ENCODE results near the gene ACOD1.

ACOD1 gene

GRCh38 chr13:76965759-76966421 is 17.6 kb downstream of the ACOD1 start:
- H3K4me3 ChIP-seq (ENCODE audit: low read depth, low read length) = no peak overlapping the region
- TF ChIP-seq, protein P1, sequence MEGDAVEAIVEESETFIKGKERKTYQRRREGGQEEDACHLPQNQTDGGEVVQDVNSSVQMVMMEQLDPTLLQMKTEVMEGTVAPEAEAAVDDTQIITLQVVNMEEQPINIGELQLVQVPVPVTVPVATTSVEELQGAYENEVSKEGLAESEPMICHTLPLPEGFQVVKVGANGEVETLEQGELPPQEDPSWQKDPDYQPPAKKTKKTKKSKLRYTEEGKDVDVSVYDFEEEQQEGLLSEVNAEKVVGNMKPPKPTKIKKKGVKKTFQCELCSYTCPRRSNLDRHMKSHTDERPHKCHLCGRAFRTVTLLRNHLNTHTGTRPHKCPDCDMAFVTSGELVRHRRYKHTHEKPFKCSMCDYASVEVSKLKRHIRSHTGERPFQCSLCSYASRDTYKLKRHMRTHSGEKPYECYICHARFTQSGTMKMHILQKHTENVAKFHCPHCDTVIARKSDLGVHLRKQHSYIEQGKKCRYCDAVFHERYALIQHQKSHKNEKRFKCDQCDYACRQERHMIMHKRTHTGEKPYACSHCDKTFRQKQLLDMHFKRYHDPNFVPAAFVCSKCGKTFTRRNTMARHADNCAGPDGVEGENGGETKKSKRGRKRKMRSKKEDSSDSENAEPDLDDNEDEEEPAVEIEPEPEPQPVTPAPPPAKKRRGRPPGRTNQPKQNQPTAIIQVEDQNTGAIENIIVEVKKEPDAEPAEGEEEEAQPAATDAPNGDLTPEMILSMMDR (IDR thresholded peaks at IDR 0.05; ENCODE audit: borderline replicate concordance, insufficient read depth, low read depth, low read length) = no peak

GRCh38 chr13:76967031-76967430 is 18.7 kb downstream of the ACOD1 start:
- H3K4me3 ChIP-seq (ENCODE audit: low read depth, low read length) = no peak overlapping the region

GRCh38 chr13:76968041-76968440 is 19.7 kb downstream of the ACOD1 start:
- no peak overlapping the region for H3K4me3 ChIP-seq (ENCODE audit: low read depth, low read length)
- TF ChIP-seq, protein P1 (IDR thresholded peaks at IDR 0.05; ENCODE audit: borderline replicate concordance, insufficient read depth, low read depth, low read length) = no peak

More at GRCh38 chr13:76967031-76967430, 18.7 kb downstream of the ACOD1 start:
- TF ChIP-seq, protein P1 (IDR thresholded peaks at IDR 0.05; ENCODE audit: borderline replicate concordance, insufficient read depth, low read depth, low read length) = no peak

- H3K4me3 ChIP-seq (ENCODE audit: low read depth, low read length) = no peak overlapping the region
- TF ChIP-seq, protein P1 (IDR thresholded peaks at IDR 0.05; ENCODE audit: borderline replicate concordance, insufficient read depth, low read depth, low read length) = no peak
These were observed 21.4 kb downstream of the ACOD1 start for GRCh38 chr13:76969488-76970365.

DNA sequence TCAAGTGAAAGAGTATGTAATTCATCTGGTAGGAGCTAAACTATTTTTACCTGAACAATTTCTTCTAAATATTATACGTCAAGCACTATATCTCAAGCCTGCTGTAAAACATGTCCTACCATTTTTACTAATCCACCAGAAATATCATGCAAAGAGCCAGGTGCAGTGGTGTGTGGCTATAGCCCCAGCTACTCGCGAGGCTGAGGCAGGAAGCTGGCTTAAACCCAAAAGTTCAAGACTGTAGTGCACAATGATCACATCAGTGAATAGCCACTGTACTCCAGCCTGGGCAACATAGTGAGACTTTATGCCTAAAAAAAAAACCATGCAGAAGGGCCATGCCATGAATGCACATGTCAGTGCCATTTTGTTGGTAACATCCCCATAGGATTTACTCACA is 22.9 kb downstream of the ACOD1 start:
- TF ChIP-seq, protein P1 (IDR thresholded peaks at IDR 0.05; ENCODE audit: borderline replicate concordance, insufficient read depth, low read depth, low read length) = no peak
- H3K4me3 ChIP-seq (ENCODE audit: low read depth, low read length) = no peak overlapping the region

DNA sequence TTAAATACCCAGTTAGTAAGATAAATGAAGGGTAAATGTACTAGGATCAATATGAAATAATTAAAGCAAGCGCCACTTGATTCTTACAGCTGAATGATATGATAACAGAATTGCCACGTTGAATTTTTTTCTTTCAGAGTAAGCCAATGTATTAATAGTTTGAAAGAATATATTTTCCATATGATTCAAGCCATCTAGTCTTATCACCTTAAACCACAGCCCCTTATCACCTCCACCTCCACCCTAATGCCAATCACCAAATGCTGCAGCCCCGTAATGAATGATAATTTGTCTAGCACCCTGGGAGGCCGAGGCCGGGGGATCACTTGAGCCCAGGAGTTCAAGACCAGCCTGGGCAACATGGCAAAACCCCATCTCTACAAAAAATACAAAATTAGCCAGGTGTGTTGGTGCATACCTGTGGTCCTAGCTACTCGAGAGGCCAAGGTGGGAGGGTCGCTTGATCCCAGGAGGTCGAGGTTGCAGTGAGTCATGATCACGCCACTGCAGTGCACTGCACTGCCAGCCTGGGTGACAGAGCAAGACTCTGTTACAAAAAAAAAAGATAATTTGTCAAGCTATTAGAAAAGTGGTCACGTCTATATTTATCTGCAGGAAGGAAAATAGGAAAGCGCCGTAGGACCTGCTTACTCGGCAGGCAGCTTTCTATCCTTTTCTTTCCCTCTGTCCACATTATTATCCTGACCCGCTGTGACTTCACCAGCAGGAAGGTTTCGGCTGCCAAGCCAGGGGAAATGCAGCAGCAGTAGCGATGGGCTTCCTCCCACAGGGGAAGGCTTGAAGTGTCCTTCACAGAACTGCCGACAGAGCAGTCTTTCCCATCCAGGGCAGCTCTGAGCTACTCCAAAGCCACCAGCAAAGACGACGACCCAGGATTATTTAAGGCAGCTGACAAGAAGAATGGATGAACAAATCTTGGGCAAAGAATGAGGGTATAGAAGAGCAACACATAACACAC is 23.8 kb downstream of the ACOD1 start:
- no peak overlapping the region for H3K4me3 ChIP-seq (ENCODE audit: low read depth, low read length)
- TF ChIP-seq, protein P1 (IDR thresholded peaks at IDR 0.05; ENCODE audit: borderline replicate concordance, insufficient read depth, low read depth, low read length) = no peak
